ENCODE measurements around the gene DCAF12.

Gene DCAF12

DNA sequence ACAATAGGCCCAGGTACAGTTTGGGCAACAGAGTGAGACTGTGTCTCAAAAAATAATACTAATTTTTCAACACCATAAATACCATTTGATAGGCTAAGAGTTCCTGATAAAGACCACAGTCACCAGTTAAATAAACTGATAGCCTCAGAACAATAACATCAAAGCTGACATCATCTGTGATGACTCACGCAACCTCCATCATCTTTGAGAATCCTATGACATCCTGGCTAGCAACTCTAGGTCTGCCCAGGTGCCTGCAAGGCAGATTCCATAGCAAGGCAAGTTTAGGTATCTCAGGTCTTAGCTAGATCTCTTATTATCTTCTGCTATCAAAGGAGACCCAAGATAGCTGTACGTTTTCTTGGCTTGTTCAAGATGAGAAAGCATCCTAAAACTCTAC is 47.3 kb downstream of the DCAF12 start:
- TF ChIP-seq CTCF (IDR thresholded peaks at IDR 0.05): no peak

DNA sequence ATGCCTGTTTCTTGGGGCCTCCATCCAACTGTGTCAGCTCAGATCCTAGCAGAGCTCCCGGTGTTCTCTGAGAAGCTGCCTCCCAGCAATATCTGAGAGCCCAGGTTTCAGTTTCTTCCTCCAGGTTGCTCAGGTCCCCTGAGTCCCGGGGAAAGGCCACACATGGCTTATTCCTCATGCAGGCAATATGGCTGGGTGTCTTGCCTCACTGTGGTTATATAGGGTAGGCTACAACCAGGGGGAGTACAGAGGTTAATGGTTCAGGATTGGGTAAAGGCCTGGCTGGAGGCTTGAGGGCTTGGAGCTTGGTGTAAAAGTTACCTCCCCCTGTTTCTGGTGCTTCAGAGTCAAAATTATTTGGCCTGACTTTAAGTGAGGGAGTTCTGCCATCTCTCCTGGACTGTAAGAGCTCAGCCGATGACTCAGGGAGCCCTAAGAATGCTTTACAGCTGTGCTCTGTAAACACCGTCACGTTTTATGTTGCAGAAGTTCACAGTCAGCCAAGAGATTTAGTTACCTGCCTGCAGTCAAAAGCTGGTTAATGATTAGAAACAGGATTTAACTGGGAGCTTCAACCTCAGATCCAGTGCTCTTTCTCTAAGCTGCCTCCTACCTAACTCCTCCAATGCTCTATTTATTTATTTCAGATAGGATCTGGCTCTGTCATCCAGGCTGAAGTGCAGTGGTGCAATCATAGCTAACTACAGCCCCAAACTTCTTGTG is 53.5 kb downstream of the DCAF12 start:
- TF ChIP-seq CTCF (IDR thresholded peaks at IDR 0.05): no peak

DNA sequence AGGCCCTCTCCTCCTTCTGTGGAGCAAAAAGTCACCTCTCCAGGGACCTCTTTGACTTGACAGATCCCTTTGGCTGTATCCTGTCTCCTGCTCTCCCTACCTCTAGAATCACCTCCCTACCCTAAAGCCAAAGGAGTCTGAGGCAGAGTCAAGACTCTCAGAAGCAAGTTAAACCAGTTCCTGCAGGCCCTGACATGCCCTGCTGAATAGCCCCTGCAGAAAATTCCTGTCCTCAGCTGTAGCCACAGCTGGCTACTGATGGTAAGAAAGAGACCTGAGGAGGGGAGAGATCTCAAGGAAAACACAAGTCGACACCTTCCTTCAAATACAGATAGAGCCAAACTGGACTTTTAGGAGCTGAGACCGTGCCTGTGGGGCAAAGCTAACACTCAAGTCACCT is 54.1 kb downstream of the DCAF12 start:
- TF ChIP-seq CTCF (IDR thresholded peaks at IDR 0.05): no peak

DNA sequence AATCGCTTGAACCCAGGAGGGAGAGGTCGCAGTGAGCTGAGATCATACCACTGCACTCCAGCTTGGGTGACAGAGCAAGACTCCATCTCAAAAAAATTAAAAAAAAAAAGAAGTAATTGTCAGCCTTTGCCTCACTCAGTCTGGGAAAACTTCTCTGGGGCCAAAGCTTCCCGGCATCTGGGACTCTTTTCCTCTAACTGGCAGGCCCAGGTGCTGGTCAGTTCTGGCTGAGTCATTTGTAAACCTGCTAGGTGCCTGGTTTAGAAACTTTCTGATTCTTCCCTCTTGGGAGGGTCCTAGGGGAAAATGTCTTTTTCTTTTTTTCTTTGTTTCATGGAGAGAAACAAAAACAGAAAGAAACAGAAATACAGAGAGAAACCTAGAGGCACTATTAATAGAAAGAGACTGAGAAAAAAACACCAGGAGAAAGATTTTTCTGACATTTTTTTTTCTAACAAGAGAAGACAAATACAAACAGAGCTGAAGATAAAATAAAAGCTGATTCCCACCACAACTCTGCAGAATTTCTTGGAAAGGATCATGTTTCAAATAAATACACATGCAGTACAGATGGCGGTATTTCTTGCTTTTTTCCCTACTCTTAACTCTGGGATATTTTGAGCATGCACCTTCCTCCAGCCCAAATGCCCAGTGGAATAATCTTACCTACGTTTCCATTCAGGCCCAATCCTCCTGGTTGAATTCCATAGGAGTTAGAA is 55.7 kb downstream of the DCAF12 start:
- TF ChIP-seq CTCF (IDR thresholded peaks at IDR 0.05): no peak

GRCh38 chr9:34069831-34070230 is 56.7 kb downstream of the DCAF12 start:
- no peak for TF ChIP-seq CTCF (IDR thresholded peaks at IDR 0.05)

- no peak for TF ChIP-seq CTCF (IDR thresholded peaks at IDR 0.05)
Observed at GRCh38 chr9:34065541-34065940, 61.0 kb downstream of the DCAF12 start.

- no peak for TF ChIP-seq CTCF (IDR thresholded peaks at IDR 0.05)
Observed at GRCh38 chr9:34059954-34060353, 66.5 kb downstream of the DCAF12 start.
